ENCODE measurements around the gene SOX13.

DNA sequence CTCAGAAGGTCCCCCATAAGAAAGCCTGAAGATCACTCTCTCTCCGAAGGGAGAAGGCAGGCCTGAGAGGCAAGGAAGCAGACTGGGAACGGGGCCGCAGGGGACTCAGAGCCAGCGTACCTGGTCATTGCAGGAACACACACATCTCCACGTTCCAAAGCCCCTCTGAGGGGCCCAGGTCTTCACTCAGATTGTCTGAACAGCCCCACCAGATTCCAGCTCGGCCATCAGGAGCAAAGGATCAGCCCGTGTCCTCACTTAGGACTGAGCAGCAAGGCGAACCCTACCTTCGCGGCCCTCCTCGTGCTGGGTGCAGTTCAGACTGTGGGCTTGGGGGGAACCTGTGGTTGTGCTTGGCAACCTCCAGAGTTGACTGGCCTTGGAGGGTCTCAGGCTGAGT, 43.9 kb upstream of the SOX13 start:
- TF ChIP-seq YY1 (IDR thresholded peaks at IDR 0.05; ENCODE audit: insufficient read depth, insufficient read length) (no peak), SUZ12 (IDR thresholded peaks at IDR 0.05; ENCODE audit: extremely low read depth, insufficient read depth, insufficient read length) (no peak), ZNF274 (IDR thresholded peaks at IDR 0.05; ENCODE audit: low read depth, low read length) (no peak)
